ENCODE measurements around the gene PYROXD2.
"Not testable (repeated sequence)": the region's sequence is repeated elsewhere in the genome, so short reads cannot be mapped to it uniquely, and the experiment has no call there.

Gene PYROXD2

DNA sequence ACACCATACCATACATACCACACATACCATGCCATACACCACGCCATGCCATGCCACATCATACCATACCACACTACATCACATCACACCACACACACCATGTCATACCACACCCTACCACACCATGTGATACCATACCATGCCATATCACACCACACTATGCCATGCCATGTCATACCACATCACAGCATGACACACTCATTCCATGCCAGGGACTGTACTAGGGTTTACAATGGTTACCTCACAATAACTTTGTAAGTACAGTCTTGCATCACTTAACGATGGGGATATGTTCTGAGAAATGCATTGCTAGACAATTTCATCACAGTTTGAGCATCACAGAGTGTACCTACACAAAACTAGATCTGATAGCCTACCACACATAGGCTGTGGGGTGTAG lies 14.5 kb downstream of the PYROXD2 start:
- Mint-ChIP-seq H3K4me1 (peaks cover 3% of the 10 kb centered on the region), H3K27me3 (peaks cover 5% of the 10 kb centered on the region), H3K27ac (no peak overlapping the region), H3K4me3 (no peak overlapping the region), H3K36me3 (peaks cover 11% of the 10 kb centered on the region), H3K9me3 (no peaks in the 10 kb centered on the region)
- no peak for DNase-seq (ENCODE audit: low spot score in 2 of 2)
- no peak for ATAC-seq (ENCODE audit: low read depth)

DNA sequence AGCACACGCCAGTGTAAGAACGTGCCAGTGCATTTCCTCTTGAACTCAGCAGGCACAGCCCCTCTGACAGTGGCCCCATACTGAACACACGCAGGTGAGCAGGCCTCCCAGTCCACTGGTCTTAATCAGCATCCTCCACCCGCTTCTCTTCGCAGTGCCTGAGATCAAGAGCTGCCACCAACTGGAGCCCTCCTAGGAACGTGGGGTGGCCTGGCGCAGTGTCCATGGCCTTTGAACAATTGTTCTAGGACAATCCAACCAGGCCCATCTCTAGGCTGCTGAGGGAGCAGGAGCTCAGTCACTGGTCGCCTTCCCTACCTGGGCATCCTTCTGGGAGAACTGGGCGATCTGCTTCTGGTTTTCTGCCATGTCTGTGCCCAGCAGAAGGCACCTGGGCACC lies 15.2 kb downstream of the PYROXD2 start:
- H3K36me3 Mint-ChIP-seq = peaks cover 11% of the 10 kb centered on the region
- DNase-seq (ENCODE audit: low spot score in 2 of 2) = no peak
- ATAC-seq (ENCODE audit: low read depth) = no peak
- no peak overlapping the region for H3K4me3 Mint-ChIP-seq
- H3K27ac Mint-ChIP-seq = no peak overlapping the region
- H3K4me1 Mint-ChIP-seq = peaks cover 3% of the 10 kb centered on the region
- peaks cover 5% of the 10 kb centered on the region for H3K27me3 Mint-ChIP-seq
- no peaks in the 10 kb centered on the region for H3K9me3 Mint-ChIP-seq

DNA sequence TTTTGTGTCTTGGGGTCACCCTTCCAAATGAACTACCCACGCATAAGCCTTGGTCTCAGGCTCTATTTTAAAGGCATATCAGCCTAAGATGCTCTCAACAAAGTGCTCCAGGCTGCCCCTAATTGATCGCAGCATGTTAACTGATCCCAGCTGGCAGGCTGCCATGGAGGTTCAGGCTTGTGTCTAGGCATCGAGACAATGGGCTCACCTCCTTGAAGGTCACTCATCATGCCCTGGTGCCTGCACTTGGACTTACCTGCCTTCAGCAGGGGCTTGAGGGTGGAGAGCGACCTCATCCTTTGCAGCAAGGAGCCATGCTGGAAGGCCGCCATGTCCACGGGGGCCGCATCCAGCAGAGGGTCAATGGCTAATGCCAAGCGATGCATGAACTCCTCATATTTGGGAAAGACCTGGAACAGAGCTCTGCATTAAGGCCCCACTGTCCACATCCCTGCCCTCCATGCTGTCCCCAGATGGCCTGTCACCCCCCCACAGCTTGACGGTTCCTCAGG lies 17.8 kb downstream of the PYROXD2 start:
- no peak overlapping the region for H3K4me3 Mint-ChIP-seq
- H3K36me3 Mint-ChIP-seq = peaks cover 2% of the 10 kb centered on the region
- no peaks in the 10 kb centered on the region for H3K9me3 Mint-ChIP-seq
- H3K27ac Mint-ChIP-seq = no peak overlapping the region
- ATAC-seq (ENCODE audit: low read depth) (no peak), DNase-seq (ENCODE audit: low spot score in 2 of 2) (no peak)
- H3K27me3 Mint-ChIP-seq = peaks cover 6% of the 10 kb centered on the region
- peaks cover 6% of the 10 kb centered on the region for H3K4me1 Mint-ChIP-seq

DNA sequence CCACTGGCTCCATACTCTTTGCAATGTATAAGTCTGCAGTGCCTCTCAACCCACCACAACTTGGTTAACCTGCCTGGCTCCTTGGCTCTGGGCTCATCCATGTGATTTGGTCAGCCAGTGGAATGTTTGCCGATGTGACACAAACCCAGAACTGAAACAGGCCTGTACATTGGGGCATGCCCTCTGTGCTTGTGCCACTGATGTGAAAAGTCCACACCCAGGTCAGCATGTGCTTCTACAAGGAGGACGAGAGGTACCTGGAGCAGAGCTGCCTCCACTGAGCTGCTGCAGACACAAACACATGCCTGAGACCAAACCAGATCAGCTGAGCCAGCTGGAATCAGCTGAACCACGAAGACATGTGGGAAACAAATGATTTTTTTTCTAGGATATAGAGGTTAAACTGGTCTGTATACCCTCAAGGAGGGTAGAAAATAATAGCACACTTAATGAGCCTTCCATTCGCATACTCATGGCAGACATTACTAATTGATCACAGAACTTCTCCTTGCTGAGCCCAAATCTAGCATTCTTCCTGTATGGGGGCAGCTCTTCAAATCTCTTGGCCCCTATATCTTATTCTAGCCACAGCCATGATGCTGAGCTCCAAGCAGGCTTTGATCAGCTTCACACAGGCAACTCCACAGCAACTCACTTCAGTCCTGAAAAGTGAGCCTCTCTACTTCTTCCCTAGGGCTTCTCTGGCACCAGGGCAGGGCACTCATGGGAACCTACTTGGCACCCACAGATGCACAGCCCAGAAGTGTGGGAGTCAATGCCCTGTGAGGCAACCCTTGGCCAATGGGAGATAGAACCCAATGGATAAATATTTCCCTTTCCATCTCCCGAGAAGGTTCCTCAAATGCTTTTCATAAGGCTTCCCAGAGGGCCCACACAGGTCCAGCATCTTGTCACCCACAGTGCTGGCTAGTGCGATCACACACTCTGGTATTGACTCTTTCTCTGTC lies 18.6 kb downstream of the PYROXD2 start:
- DNase-seq (ENCODE audit: low spot score in 2 of 2) (no peak), ATAC-seq (ENCODE audit: low read depth) (no peak)
- peaks cover 2% of the 10 kb centered on the region for H3K36me3 Mint-ChIP-seq
- no peak overlapping the region for H3K4me3 Mint-ChIP-seq
- no peak overlapping the region for H3K27ac Mint-ChIP-seq
- H3K9me3 Mint-ChIP-seq = no peaks in the 10 kb centered on the region
- H3K27me3 Mint-ChIP-seq = peaks cover 6% of the 10 kb centered on the region
- H3K4me1 Mint-ChIP-seq = peaks cover 10% of the 10 kb centered on the region

DNA sequence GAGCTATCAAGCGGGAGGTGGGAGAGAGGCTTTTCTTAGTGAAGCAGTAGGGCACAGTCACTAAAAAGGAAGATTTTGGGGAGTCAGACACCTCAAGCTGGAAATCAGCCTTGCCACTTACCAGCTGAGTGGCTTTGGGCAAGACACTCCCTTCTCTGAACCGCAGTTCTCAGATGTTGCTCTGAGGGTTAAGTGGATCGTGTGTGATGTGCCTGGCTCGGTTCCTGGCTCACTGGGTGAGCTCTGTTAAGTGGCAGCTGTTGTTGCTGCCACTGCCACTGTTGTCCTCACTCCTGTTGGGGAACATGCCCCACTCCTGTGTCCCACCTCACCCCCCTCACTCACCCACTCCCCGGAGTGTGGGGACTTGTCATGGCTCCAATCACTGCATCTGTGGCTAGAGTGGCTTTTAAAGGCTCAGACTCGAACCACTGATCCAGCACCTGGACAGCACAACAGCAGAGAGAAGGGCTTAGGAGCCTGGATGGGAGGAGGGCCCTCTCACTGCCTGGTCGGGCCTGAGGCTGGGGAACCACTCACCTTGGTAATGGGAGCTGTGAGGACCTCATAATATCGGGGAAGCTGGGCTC lies 20.0 kb downstream of the PYROXD2 start:
- ATAC-seq (ENCODE audit: low read depth) (no peak), DNase-seq (ENCODE audit: low spot score in 2 of 2) (no peak)
- no peaks in the 10 kb centered on the region for H3K9me3 Mint-ChIP-seq
- H3K27me3 Mint-ChIP-seq = peaks cover 6% of the 10 kb centered on the region
- H3K4me3 Mint-ChIP-seq = no peak overlapping the region
- peaks cover 2% of the 10 kb centered on the region for H3K36me3 Mint-ChIP-seq
- no peak overlapping the region for H3K27ac Mint-ChIP-seq
- peaks cover 15% of the 10 kb centered on the region for H3K4me1 Mint-ChIP-seq

DNA sequence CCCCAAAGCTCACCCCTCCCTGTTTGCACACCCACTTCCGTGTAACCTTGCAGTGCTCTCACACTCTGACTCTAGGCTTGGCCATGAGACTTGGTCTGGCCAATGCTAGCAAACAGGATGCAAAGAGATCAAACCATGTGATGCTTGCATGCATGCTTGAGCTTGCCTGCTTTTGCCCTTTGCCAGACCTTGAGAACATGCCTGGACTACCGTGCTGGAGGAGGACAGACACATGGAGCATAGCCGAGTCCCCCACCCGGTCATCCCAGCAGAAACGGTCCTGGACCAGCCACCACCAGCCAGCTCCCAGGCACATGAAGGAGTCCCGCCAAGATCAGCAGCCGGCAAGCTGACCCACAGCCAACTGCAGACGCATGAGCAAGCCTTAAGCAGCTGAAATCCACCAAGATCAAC lies 23.4 kb downstream of the PYROXD2 start:
- Mint-ChIP-seq H3K36me3 (no peaks in the 10 kb centered on the region), H3K27ac (no peak overlapping the region), H3K9me3 (peaks cover 2% of the 10 kb centered on the region), H3K27me3 (peaks cover 9% of the 10 kb centered on the region), H3K4me1 (peaks cover 17% of the 10 kb centered on the region), H3K4me3 (peak overlapping the region; percentile 43)
- ATAC-seq (ENCODE audit: low read depth) (peak; percentile 62), DNase-seq (ENCODE audit: low spot score in 2 of 2) (no peak)

DNA sequence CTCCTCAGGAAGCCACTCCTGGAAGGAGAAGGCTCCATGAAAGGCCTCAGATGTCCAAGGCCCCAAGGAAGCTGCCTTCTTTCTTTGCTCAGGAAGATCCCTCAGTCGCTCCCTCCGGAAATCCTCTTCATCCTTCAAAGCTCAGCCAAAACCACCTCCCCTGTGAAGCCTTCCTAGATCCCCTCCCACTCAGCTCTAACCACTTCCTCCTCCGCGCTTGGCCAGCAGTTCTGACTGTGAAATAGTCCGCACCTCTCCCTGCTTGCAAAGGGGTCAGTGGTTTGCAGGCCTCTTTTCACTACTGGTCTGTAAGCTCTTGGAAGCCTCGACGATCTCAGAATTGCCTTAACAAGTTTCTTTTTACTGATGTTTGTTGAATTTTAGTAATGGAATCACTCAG lies 23.9 kb downstream of the PYROXD2 start:
- H3K4me3 Mint-ChIP-seq = peak overlapping the region; percentile 43
- peaks cover 9% of the 10 kb centered on the region for H3K27me3 Mint-ChIP-seq
- peaks cover 17% of the 10 kb centered on the region for H3K4me1 Mint-ChIP-seq
- no peak overlapping the region for H3K27ac Mint-ChIP-seq
- ATAC-seq (ENCODE audit: low read depth) (no peak), DNase-seq (ENCODE audit: low spot score in 2 of 2) (no peak)
- H3K9me3 Mint-ChIP-seq = peaks cover 2% of the 10 kb centered on the region
- H3K36me3 Mint-ChIP-seq = no peaks in the 10 kb centered on the region

DNA sequence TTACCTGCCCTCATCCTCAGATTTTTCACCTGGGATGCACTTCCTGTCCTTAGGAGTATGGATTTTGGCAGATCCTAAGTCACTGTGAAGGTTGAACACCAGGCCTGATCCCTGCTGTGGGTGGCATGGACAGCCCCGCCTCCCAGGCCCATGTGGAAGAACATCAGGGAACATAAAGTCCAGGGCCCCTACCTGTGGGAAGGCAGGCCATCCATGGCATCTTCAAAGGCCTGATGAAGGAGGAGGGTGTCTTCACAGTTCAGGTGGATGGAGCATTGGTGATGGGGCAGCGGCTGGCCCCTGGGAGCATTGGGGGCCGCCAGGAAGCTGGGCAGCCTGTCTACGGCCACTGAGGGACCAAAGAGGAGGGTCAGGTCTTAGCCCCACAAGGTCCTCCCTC lies 24.6 kb downstream of the PYROXD2 start:
- peaks cover 2% of the 10 kb centered on the region for H3K9me3 Mint-ChIP-seq
- H3K36me3 Mint-ChIP-seq = peaks cover 2% of the 10 kb centered on the region
- H3K27me3 Mint-ChIP-seq = peaks cover 9% of the 10 kb centered on the region
- peaks cover 17% of the 10 kb centered on the region for H3K4me1 Mint-ChIP-seq
- H3K27ac Mint-ChIP-seq = no peak overlapping the region
- no peak overlapping the region for H3K4me3 Mint-ChIP-seq
- ATAC-seq (ENCODE audit: low read depth) (no peak), DNase-seq (ENCODE audit: low spot score in 2 of 2) (no peak)

DNA sequence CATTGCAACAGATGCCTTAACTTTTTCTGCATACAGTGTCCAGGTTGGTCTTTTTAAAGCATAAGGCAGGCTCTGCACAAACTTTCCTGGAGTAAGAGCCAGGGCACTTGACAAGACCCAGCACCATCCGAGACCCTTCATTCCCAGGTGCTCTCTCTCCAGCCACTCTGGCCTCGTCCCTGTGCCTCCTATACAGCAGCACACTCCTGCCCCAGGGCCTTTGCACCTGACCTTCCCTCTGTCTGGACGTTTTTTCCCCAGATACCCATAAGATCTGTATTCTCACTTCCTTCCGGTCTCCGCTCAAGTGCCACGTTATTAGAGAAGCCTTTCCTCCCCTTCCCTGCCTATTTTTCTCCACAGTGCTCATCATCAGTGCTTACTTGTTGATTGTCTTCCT lies 25.6 kb downstream of the PYROXD2 start:
- H3K4me1 Mint-ChIP-seq = peaks cover 14% of the 10 kb centered on the region
- H3K36me3 Mint-ChIP-seq = peaks cover 2% of the 10 kb centered on the region
- peaks cover 2% of the 10 kb centered on the region for H3K9me3 Mint-ChIP-seq
- H3K27ac Mint-ChIP-seq = no peak overlapping the region
- H3K27me3 Mint-ChIP-seq = peaks cover 9% of the 10 kb centered on the region
- no peak overlapping the region for H3K4me3 Mint-ChIP-seq
- ATAC-seq (ENCODE audit: low read depth) (no peak), DNase-seq (ENCODE audit: low spot score in 2 of 2) (no peak)

DNA sequence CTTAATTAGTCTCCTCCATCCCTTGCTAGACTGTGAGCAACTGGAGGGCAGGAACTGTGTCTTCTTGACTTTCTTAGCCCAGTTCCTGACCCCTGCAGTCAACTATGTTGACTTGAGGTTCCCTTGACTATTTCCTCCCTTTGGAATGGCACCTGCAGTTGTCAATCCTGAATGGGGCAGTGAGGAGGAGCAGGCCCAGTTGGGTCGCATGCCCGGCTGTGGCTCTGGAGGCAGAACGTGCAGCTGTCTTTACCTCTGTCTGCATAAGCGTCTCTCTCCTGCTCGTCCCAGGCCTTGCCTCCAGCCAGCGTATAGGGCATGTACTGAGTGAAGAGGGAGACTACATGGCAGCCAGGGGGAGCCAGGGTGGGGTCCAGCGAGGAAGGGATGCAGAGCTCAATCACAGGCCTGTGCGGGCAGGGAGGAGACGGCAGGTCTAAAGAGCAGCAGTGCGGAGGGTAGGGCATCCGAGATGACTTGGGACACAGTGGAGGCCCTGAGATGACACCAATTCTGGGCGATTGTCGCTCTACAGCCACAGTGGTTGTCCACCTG lies 26.8 kb downstream of the PYROXD2 start:
- peaks cover 14% of the 10 kb centered on the region for H3K4me1 Mint-ChIP-seq
- DNase-seq (ENCODE audit: low spot score in 2 of 2) = no peak
- no peak overlapping the region for H3K27ac Mint-ChIP-seq
- no peak overlapping the region for H3K4me3 Mint-ChIP-seq
- peaks cover 2% of the 10 kb centered on the region for H3K36me3 Mint-ChIP-seq
- peaks cover 3% of the 10 kb centered on the region for H3K27me3 Mint-ChIP-seq
- no peak for ATAC-seq (ENCODE audit: low read depth)
- H3K9me3 Mint-ChIP-seq = peaks cover 2% of the 10 kb centered on the region

DNA sequence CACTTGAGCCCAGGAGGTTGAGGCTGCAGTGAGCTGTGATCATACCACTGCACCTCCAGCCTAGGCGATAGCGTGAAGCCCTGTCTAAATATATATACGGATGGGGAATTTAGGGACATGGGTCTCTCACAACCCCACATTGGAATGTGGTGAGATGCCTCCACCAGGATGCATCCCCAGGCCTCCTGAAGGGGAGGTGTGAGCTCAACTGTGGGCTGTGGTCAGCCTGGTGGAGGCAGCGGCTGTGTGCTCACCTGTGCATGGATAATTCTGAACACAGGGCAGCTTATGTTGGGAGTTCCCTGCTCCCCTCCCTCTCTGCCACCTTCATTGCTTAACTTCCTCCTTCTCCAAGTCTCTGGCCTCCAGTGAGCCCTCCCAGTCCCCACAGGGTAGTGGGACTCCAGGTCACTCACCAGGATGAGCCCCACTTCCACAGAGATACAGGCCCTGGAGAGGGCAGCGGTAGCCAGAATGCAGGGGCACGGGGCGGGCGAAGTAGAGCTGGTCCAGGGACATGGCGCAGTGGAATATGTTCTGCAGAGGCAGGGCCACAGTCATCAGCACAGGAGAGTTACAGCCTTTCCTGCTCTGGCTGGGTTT lies 30.4 kb downstream of the PYROXD2 start:
- no peak overlapping the region for H3K27ac Mint-ChIP-seq
- peaks cover 2% of the 10 kb centered on the region for H3K4me1 Mint-ChIP-seq
- ATAC-seq (ENCODE audit: low read depth) (no peak), DNase-seq (ENCODE audit: low spot score in 2 of 2) (no peak)
- H3K4me3 Mint-ChIP-seq = no peak overlapping the region
- H3K36me3 Mint-ChIP-seq = peaks cover 5% of the 10 kb centered on the region
- H3K27me3 Mint-ChIP-seq = peaks cover 5% of the 10 kb centered on the region
- peaks cover 1% of the 10 kb centered on the region for H3K9me3 Mint-ChIP-seq

DNA sequence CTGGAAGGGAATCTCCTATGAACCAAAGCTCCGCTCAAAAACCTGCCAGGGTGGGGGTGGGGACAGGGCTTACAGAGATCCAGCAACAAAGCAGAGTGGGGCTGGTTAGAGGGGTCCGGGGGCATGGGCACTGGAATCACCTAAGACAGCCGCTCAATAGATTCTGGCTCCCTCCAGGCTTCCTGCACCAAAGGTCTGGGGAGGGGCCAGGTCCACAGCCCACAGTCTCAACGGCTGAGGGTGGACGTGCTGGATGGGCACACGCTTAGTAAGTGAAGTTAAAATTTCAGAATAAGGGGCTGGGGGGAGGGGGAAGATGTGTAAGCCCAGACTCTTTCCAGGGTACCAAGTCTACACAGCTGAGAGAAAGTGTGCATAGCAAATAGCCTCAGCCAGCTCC lies 31.1 kb downstream of the PYROXD2 start:
- no peaks in the 10 kb centered on the region for H3K4me1 Mint-ChIP-seq
- no peaks in the 10 kb centered on the region for H3K9me3 Mint-ChIP-seq
- no peak overlapping the region for H3K27ac Mint-ChIP-seq

DNA sequence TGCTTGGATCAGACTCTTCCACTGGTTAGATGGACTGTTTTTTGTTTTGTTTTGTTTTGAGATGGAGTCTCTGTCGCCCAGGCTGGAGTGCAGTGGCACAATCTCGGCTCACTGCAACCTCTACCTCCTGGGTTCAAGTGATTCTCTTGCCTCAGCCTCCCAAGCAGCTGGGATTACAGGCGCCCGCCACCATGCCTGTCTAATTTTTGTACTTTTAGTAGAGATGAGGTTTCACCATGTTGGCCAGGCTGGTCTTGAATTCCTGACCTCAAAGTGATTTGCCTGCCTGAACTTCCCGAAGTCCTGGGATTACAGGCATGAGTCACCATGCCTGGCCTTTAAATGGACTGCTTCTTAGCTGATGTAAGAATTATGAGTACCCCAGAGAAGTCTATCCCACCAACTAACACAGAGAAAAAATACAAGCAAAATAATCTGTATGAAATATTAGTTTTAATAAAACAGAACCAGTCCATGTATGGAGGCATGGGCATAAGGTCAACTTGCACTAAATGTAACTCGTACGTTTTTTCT lies 31.8 kb downstream of the PYROXD2 start:
- not testable (repeated sequence) for ATAC-seq (ENCODE audit: low read depth); DNase-seq (ENCODE audit: low spot score in 2 of 2); H3K9me3 Mint-ChIP-seq; H3K4me3 Mint-ChIP-seq; H3K27me3 Mint-ChIP-seq; H3K27ac Mint-ChIP-seq; H3K4me1 Mint-ChIP-seq; H3K36me3 Mint-ChIP-seq

More for the DNA sequence above, 31.1 kb downstream of the PYROXD2 start:
- peaks cover 5% of the 10 kb centered on the region for H3K36me3 Mint-ChIP-seq
- DNase-seq (ENCODE audit: low spot score in 2 of 2) (no peak), ATAC-seq (ENCODE audit: low read depth) (no peak)
- H3K4me3 Mint-ChIP-seq = no peak overlapping the region
- peaks cover 2% of the 10 kb centered on the region for H3K27me3 Mint-ChIP-seq

DNA sequence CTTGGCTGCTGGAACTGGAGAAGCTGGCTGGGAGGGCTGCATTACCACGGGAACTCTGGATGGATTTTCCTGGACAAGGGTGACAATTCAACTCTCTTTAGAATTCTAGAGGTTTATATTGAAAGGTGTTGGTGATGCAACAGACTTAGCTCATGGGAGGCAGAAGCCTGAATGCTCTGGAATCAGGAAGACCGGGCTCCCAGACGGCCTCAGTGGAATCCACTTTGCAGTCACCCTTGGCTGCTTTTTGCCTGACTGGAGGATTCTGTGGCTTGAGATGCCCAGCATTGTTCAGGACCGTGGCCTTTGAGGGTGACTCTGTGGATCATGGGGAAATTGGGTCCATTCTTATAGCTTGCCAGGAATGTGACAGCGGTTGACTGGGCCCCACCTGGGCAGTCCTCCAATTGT lies 32.3 kb downstream of the PYROXD2 start:
- Mint-ChIP-seq H3K27ac (no peak overlapping the region), H3K27me3 (peaks cover 2% of the 10 kb centered on the region), H3K4me3 (no peak overlapping the region), H3K36me3 (peaks cover 7% of the 10 kb centered on the region), H3K4me1 (no peaks in the 10 kb centered on the region), H3K9me3 (no peaks in the 10 kb centered on the region)
- ATAC-seq (ENCODE audit: low read depth) (no peak), DNase-seq (ENCODE audit: low spot score in 2 of 2) (no peak)

Data from memory B cell (primary cell).